Osteoblast (primary cell): ENCODE results near the gene DIAPH2. TPM values are rescaled to one million over a fixed set of nuclear protein-coding genes. Genes with fewer than 3 reads are reported as not detected.

ENCODE experiments used
- DNase-seq: peaks from one replicate; pipeline ENCODE4 v3.0.0; 2011; ENCODE audit warnings: low spot score, mixed read lengths; ENCODE audit not compliant: insufficient read length; ENCODE audit errors: missing footprints
- H2AFZ ChIP-seq: 2 replicates; pipeline ENCODE4 v1.6.0; 2011; ENCODE audit warnings: mild to moderate bottlenecking, low read length
- H3K27ac ChIP-seq: 2 replicates; pipeline ENCODE4 v1.5.1; 2011; ENCODE audit warnings: mild to moderate bottlenecking, low read depth, low read length, moderate library complexity
- H3K27me3 ChIP-seq: 2 replicates; pipeline ENCODE4 v1.6.0; 2012; ENCODE audit warnings: mild to moderate bottlenecking, control low read depth, inconsistent platforms, low read length, moderate library complexity; ENCODE audit not compliant: insufficient read depth
- H3K36me3 ChIP-seq: 2 replicates; pipeline ENCODE4 v1.5.1; 2011; ENCODE audit warnings: mild to moderate bottlenecking, low read length, control low read depth, moderate library complexity; ENCODE audit not compliant: insufficient read depth
- H3K4me1 ChIP-seq: 2 replicates; pipeline ENCODE4 v1.5.1; 2011; ENCODE audit warnings: mild to moderate bottlenecking, low read length, control low read depth, moderate library complexity; ENCODE audit not compliant: insufficient read depth
- H3K4me2 ChIP-seq: 2 replicates; pipeline ENCODE4 v1.6.0; 2011; ENCODE audit warnings: mild to moderate bottlenecking, low read length; ENCODE audit not compliant: insufficient read depth
- H3K4me3 ChIP-seq: fragments of 200-600 bp; sonication (generic); 3 replicates; pipeline ENCODE4 v1.5.1; 2012; ENCODE audit warnings: mild to moderate bottlenecking, low read length, inconsistent platforms; ENCODE audit not compliant: insufficient read depth
- H3K79me2 ChIP-seq: 2 replicates; pipeline ENCODE4 v1.6.0; 2012; ENCODE audit warnings: mild to moderate bottlenecking, low read length, control low read depth, inconsistent platforms; ENCODE audit not compliant: insufficient read depth
- H3K9me3 ChIP-seq: 2 replicates; pipeline ENCODE4 v1.5.1; 2011; ENCODE audit warnings: low read depth, low read length, control low read depth
- H4K20me1 ChIP-seq: 2 replicates; pipeline ENCODE4 v1.6.0; 2012; ENCODE audit warnings: mild to moderate bottlenecking, low read length, control low read depth; ENCODE audit not compliant: insufficient read depth
- CTCF ChIP-seq: IDR thresholded peaks from 2 replicates; pipeline ENCODE4 v1.5.1; 2011; ENCODE audit warnings: mild to moderate bottlenecking, low read depth, low read length, moderate library complexity; ENCODE audit errors: extremely low read depth
- total RNA-seq: library from RNA; depleted of rRNA; stranded (reverse); fragments of >200 nt; gene quantifications from 2 replicates; pipeline ENCODE4 v1.2.3, GENCODE V29; 2012

DIAPH2 gene
- total RNA-seq, 1 donor, result 21.0 TPM

- H4K20me1 ChIP-seq, result no peaks in the 10 kb centered on the region
- no peaks in the 10 kb centered on the region for H3K27me3 ChIP-seq
- H3K9me3 ChIP-seq, result no peaks in the 10 kb centered on the region
- peaks cover 4% of the 10 kb centered on the region for H3K4me1 ChIP-seq
- H3K27ac ChIP-seq, result no peak overlapping the region
- no peak overlapping the region for H2AFZ ChIP-seq
- no peak overlapping the region for H3K4me2 ChIP-seq
- H3K4me3 ChIP-seq, result no peak overlapping the region
- DNase-seq, result peak; percentile 36
- TF ChIP-seq CTCF, result no peak
- no peaks in the 10 kb centered on the region for H3K79me2 ChIP-seq
- no peaks in the 10 kb centered on the region for H3K36me3 ChIP-seq
Observed at GRCh38 chrX:97366237-97366636, 681.6 kb downstream of the DIAPH2 start.

- no peak overlapping the region for H3K27ac ChIP-seq
- DNase-seq, result peak; percentile 82
- H3K4me1 ChIP-seq, result peaks cover 4% of the 10 kb centered on the region
Observed at GRCh38 chrX:97367125-97367524, 682.5 kb downstream of the DIAPH2 start.

GRCh38 chrX:97369947-97370346, 685.3 kb downstream of the DIAPH2 start:
- TF ChIP-seq CTCF, result no peak
- Histone ChIP-seq H3K4me3 (no peak overlapping the region), H3K9me3 (no peaks in the 10 kb centered on the region), H3K4me1 (peaks cover 4% of the 10 kb centered on the region), H3K79me2 (no peaks in the 10 kb centered on the region), H2AFZ (no peak overlapping the region), H3K27me3 (no peaks in the 10 kb centered on the region), H4K20me1 (no peaks in the 10 kb centered on the region), H3K4me2 (no peak overlapping the region), H3K36me3 (no peaks in the 10 kb centered on the region), H3K27ac (no peak overlapping the region)
- no peak for DNase-seq

More at GRCh38 chrX:97367125-97367524, 682.5 kb downstream of the DIAPH2 start:
- no peak overlapping the region for H2AFZ ChIP-seq
- H3K27me3 ChIP-seq, result no peaks in the 10 kb centered on the region
- H3K4me2 ChIP-seq, result no peak overlapping the region
- H3K4me3 ChIP-seq, result no peak overlapping the region
- no peaks in the 10 kb centered on the region for H3K79me2 ChIP-seq
- TF ChIP-seq CTCF, result no peak
- no peaks in the 10 kb centered on the region for H3K9me3 ChIP-seq
- no peaks in the 10 kb centered on the region for H4K20me1 ChIP-seq
- no peaks in the 10 kb centered on the region for H3K36me3 ChIP-seq

GRCh38 chrX:97372001-97372766, 687.5 kb downstream of the DIAPH2 start:
- no peaks in the 10 kb centered on the region for H3K79me2 ChIP-seq
- H2AFZ ChIP-seq, result no peak overlapping the region
- no peak overlapping the region for H3K4me3 ChIP-seq
- no peak for DNase-seq
- no peaks in the 10 kb centered on the region for H3K36me3 ChIP-seq
- H3K9me3 ChIP-seq, result no peaks in the 10 kb centered on the region
- no peaks in the 10 kb centered on the region for H4K20me1 ChIP-seq
- no peak overlapping the region for H3K27ac ChIP-seq
- H3K27me3 ChIP-seq, result no peaks in the 10 kb centered on the region
- peaks cover 2% of the 10 kb centered on the region for H3K4me1 ChIP-seq
- no peak for TF ChIP-seq CTCF
- H3K4me2 ChIP-seq, result no peak overlapping the region
